ENCODE results near the gene SLC35F4.

GRCh38 chr14:57692671-57693070 lies 173.2 kb downstream of the SLC35F4 start:
- TF ChIP-seq CTCF (conservative IDR thresholded peaks at IDR 0.05) = peak; percentile 80
- no peak for TF ChIP-seq ZFX (IDR thresholded peaks at IDR 0.05)

Measured in C4-2B (cell line).